AG09309 (cell line): ENCODE results near the gene USP46.

Experiments used
- DNase-seq: peaks from one replicate; pipeline ENCODE4 v3.0.0-alpha.2; 2010; ENCODE audit warnings: low read depth
- H3K4me3 ChIP-seq: 2 replicates; pipeline ENCODE4 v1.5.1; 2011; ENCODE audit warnings: mild to moderate bottlenecking, low read depth, low read length, moderate library complexity; ENCODE audit not compliant: control insufficient read depth
- CTCF ChIP-seq: IDR thresholded peaks from 2 replicates; pipeline ENCODE4 v1.5.1; 2011; ENCODE audit warnings: mild to moderate bottlenecking, low read depth, low read length, inconsistent platforms; ENCODE audit not compliant: insufficient read depth, control insufficient read depth; ENCODE audit errors: missing control alignments

Gene USP46

GRCh38 chr4:52641854-52642563 lies 17.1 kb downstream of the USP46 start:
- TF ChIP-seq CTCF: no peak
- DNase-seq: no peak
- H3K4me3 ChIP-seq: no peak overlapping the region

- no peak for DNase-seq
- H3K4me3 ChIP-seq: no peak overlapping the region
- TF ChIP-seq CTCF: no peak
Measured at GRCh38 chr4:52640808-52641565, 18.1 kb downstream of the USP46 start.

GRCh38 chr4:52638717-52639116 lies 20.4 kb downstream of the USP46 start:
- no peak overlapping the region for H3K4me3 ChIP-seq
- no peak for TF ChIP-seq CTCF
- DNase-seq: no peak

GRCh38 chr4:52637116-52637515 lies 22.0 kb downstream of the USP46 start:
- DNase-seq: no peak
- no peak overlapping the region for H3K4me3 ChIP-seq
- TF ChIP-seq CTCF: no peak

GRCh38 chr4:52635560-52635959 lies 23.5 kb downstream of the USP46 start:
- TF ChIP-seq CTCF: no peak
- H3K4me3 ChIP-seq: no peak overlapping the region
- DNase-seq: no peak

GRCh38 chr4:52635130-52635529 lies 24.0 kb downstream of the USP46 start:
- DNase-seq: no peak
- no peak overlapping the region for H3K4me3 ChIP-seq
- TF ChIP-seq CTCF: no peak
